Breast epithelium (tissue), 3 donors: ENCODE results near the gene ELMOD3.

Source experiments
- CTCF ChIP-seq, 3 donors: fragments of 450-650 bp; IDR thresholded peaks; one replicate each; pipeline ENCODE4 v1.5.1; 2016 to 2017; ENCODE audit warnings: antibody characterized with exemption in 3 of 3, mild to moderate bottlenecking in 3 of 3, moderate library complexity in 3 of 3
- POLR2A ChIP-seq: fragments of 450-650 bp; IDR thresholded peaks from one replicate; pipeline ENCODE4 v1.6.1; 2016; ENCODE audit warnings: antibody characterized with exemption, mild to moderate bottlenecking, moderate library complexity

- no peak for TF ChIP-seq CTCF (IDR thresholded peaks at IDR 0.05)
- no peak for TF ChIP-seq POLR2A
These were observed 473 bp downstream of the ELMOD3 start for GRCh38 chr2:85355073-85355410.
